HG03045 (cell line): Measurements from ENCODE around the gene KAZALD1.

ENCODE experiments used
- ATAC-seq: cut with Tn5 transposase; IDR thresholded peaks from one replicate; pipeline ENCODE4 v1.9.1; 2021; ENCODE audit warnings: mild to moderate bottlenecking, moderate library complexity; ENCODE audit not compliant: unreplicated experiment

The KAZALD1 gene

DNA sequence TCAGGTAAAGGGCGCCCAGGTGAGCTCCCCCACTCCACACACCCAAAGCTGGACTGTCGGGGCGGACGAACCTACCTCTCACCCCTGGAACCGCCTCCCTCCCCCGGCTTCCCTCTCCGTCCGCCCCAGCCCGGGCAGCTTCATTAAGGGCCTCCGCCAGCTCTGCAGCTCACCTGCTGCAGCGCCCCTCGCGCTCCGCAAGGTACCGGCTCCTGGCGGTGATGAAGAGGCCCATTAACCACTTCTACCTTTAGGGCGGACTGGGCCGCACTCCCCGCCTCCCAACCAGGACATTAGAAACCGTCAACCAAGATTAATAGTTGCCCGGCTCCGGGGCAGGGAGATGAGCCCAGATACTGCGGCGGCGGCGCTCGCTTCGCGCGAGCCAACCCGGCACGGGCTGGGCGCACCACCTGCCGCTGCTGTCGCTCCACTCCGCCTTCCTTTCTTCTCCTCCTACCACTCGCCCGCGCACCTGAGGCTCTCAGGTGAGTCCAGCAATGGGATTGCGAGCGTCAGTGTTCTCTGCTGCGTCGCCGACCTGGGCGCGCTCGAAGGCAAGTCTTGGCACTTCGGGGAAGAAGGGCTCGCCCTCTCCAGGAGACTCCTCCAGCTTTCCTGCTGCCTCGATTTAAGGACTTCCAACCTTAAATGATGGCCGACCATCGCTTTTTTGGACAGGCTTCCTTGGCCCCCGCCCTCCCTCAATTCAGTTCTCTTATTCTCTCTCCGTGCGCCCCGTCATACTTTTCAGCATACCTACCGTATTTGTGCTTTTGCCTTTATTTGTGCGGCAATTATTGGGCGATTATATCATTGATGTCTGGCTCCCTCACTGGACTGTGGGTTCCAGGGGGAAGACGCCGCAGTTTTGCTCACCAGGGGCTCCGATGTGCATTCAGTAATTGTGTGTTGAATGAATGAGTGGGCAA is 13.6 kb upstream of the KAZALD1 start:
- no peak for ATAC-seq

- ATAC-seq = peak; percentile 68
These were observed 11.3 kb upstream of the KAZALD1 start for GRCh38 chr10:101050208-101051069.

DNA sequence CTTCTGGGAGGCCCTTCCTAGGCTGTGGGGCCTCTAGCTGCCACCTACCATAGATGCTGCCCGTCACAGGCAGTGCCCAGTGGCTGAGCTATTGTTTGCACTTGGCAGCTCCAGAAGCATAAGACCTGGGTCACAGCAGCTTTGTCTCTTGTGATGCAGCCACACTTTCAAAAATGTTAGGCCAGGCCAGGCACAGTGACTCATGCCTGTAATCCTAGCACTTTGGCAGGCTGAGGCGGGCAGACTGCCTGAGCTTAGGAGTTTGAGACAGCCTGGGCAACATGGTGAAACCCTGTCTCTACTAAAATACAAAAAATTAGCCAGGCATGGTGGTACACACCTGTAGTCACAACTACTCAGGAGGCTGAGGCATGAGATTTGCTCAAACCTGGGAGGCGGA is 9.5 kb upstream of the KAZALD1 start:
- no peak for ATAC-seq

- ATAC-seq = no peak
These were observed 8.3 kb upstream of the KAZALD1 start for GRCh38 chr10:101053516-101053915.

DNA sequence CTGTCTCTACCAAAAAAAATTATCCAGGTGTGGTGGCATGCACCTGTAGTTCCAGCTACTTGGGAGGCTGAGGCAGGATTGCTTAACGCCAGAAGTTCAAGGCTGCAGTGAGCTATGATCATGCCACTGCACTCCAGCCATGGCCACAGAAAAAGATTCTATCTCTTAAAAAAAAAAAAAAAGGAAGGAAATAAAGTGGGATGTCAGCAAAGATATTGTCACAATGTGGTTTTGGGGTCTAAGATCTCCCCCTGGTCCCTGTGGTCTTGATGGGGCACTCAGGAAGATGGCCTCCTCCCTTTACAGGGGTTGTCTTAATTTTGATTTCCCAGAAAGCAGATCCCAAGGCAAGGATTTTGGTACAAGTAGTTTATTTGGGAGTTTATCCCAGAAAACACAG is 7.4 kb upstream of the KAZALD1 start:
- ATAC-seq = no peak

DNA sequence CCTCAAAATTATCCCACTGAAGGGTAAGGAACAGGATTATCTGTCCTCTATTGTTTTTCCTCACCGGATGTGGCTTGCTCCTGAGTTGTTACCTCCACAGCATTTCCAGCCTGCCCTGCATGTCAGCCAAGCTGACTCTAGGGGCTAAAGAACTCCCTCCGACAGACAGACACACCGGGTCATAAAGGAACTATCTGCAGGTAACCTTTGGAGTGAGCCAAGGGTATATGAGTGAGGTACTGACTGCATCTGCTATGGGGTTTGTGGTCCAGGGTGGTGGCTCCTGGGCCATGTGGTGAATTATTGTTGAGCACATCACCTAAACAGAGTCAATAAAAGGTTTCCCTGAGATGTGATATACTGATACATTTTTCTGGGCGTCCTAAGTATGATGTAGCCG is 6.9 kb upstream of the KAZALD1 start:
- ATAC-seq = no peak

DNA sequence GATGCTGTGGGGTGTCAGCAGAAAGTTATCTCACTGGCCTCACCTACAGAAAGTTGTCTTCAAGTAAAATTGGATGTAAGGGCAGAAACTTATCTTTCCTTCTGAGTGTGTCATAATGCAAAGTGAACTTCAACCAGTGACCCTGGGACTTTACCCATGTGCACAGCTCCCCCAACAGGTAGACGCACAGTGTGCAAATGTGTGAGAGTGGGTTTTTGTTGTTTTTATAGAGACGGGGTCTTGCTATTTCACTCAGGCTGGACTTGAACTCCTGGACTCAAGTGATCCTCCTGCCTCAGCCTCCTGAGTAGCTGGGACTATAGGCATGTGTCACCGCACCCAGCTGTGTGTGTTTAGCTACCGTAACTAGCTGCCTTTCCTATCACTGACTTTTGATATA is 6.4 kb upstream of the KAZALD1 start:
- no peak for ATAC-seq

DNA sequence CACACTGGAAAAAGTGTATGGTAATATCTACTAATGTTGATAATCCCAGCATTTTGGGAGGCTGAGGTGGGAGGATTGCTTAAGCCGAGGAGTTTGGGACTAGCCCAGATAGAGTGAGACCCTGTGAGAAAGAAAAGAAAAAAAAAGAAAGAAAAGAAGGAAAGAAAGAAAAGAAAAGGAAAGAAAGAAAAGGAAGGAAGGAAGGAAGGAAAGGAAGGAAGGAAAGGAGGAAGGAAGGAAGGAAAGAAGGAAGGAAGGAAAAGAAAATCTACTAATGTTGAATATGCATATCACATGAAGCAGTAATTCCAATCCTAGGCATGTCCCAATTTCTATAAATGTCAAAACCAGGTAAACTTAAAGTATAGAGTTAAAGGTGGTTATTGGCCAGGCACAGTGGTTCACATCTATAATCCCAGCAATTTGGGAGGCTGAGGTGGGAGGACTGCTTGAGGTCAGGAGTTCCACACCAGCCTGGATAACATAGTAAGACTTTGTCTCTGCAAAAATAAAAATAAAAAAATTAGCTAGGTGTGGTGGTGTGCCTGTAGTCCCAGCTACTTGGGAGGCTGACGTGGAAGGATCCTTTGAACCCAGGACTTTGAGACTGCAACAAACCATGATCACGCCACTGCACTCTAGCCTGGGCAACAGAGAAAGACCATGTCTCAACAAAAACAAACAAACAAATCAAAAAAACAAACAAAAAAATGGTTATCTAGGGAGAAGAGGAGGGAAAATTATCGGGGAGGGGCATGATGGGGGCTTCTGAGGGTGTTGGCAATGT is 5.2 kb upstream of the KAZALD1 start:
- ATAC-seq = no peak

GRCh38 chr10:101060036-101060950 is 1.5 kb upstream of the KAZALD1 start:
- ATAC-seq = peak; percentile 35

DNA sequence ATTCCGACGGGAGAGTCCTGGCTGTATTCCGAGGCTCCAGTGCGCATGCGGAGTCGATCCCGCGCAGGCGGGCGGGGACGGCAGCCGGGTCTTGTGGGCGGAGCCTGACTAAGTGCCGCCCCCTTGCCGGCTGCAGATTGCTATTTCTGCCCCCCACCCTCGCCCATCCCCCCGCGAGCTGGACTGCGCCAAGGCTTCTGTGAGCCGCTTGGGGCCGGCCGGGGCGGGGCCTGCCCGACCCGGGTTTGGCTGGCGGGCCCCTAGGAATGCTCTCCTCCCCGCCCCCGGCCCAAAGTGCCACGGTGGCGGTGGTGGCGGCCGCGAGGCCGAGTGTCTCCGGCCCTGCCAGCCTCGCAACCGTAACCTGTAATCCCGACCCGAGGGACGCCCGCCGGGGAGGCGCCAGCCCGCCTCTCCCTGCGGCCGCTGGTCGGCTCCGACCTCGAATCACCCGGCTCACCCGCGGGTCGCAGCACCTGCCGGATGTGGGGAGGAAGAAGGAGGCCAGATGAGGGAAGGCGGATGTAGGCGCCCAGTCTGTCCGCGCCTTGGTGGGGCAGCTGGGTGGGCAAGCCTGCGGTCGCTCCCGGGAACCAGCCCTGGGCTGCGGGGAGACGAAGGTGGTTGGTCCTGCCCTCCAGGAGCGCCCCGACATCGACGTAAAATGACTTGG is 702 bp upstream of the KAZALD1 start:
- ATAC-seq = peak; percentile 63

DNA sequence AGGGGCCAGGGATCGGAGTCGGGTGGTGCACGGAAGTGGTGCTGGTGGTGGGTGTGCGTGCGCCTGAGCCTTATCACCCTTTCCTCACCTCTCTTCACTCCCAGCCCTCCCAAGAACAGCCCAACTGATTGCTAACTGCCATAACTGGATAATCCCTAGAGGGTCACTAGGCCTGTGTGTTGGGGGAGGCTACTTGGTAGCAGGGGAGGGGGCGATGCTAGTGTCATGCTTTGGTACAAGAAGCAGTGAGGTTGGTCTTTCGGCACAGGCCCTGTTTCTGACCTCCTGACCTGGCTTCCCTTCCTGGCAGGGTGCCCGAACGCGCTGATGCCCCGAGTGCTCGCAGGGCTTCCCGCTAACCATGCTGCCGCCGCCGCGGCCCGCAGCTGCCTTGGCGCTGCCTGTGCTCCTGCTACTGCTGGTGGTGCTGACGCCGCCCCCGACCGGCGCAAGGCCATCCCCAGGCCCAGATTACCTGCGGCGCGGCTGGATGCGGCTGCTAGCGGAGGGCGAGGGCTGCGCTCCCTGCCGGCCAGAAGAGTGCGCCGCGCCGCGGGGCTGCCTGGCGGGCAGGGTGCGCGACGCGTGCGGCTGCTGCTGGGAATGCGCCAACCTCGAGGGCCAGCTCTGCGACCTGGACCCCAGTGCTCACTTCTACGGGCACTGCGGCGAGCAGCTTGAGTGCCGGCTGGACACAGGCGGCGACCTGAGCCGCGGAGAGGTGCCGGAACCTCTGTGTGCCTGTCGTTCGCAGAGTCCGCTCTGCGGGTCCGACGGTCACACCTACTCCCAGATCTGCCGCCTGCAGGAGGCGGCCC is 652 bp downstream of the KAZALD1 start:
- no peak for ATAC-seq

DNA sequence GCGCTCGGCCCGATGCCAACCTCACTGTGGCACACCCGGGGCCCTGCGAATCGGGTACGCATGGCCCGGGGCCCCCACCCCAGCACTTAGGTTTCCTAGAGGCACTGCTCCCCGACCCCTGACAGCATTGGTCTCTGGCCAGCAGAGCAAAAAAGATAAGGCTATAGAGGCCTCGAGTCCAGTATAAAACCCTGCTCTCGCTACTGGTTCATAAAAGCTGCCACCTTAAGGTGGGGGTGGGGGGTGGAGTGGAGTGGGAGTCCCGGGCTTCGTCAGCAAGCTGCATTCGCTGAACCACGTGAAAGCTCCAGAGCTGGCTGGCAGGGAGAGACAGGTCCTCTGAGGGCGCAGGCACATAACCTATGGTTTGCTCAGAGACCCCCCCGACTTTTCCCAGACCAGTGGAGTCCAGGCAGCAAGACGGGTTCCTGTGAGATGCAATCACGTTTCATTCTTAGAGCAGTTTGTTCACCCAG is 1.3 kb downstream of the KAZALD1 start:
- ATAC-seq = no peak

GRCh38 chr10:101063548-101064414 is 2.0 kb downstream of the KAZALD1 start:
- no peak for ATAC-seq

GRCh38 chr10:101064415-101065030 is 2.7 kb downstream of the KAZALD1 start:
- no peak for ATAC-seq

GRCh38 chr10:101065481-101066145 is 3.8 kb downstream of the KAZALD1 start:
- ATAC-seq = no peak

GRCh38 chr10:101066146-101066895 is 4.5 kb downstream of the KAZALD1 start:
- ATAC-seq = no peak
